Fibroblast of lung (primary cell): Measurements from ENCODE around the gene APOB. TPM values are rescaled to one million over a fixed set of nuclear protein-coding genes. Genes with fewer than 3 reads are reported as not detected.

ENCODE experiments used
- DNase-seq, 2 donors: peaks; one replicate each; pipeline versions ENCODE4 v3.0.0 to v3.0.0-alpha.2; 2010; ENCODE audit warnings: low read depth in 2 of 2
- H2AFZ ChIP-seq: 2 replicates; pipeline ENCODE4 v1.5.1; 2012; ENCODE audit warnings: low read length, control low read depth, inconsistent platforms
- H3K27ac ChIP-seq: 2 replicates; pipeline ENCODE4 v1.5.1; 2011; ENCODE audit warnings: low read length, control low read depth; ENCODE audit not compliant: insufficient read depth
- H3K27me3 ChIP-seq: 2 replicates; pipeline ENCODE4 v1.5.1; 2011; ENCODE audit warnings: mild to moderate bottlenecking, low read length; ENCODE audit not compliant: control insufficient read depth, insufficient read depth
- H3K36me3 ChIP-seq: 2 replicates; pipeline ENCODE4 v1.5.1; 2011; ENCODE audit warnings: low read length; ENCODE audit not compliant: control insufficient read depth, insufficient read depth
- H3K4me1 ChIP-seq: 2 replicates; pipeline ENCODE4 v1.5.1; 2011; ENCODE audit warnings: low read length; ENCODE audit not compliant: control insufficient read depth, insufficient read depth; ENCODE audit errors: extremely low read depth
- H3K4me2 ChIP-seq: 2 replicates; pipeline ENCODE4 v1.5.1; 2011; ENCODE audit warnings: low read length, control low read depth; ENCODE audit not compliant: insufficient read depth; ENCODE audit errors: extremely low read depth
- H3K4me3 ChIP-seq, 4 experiments: fragments of 200-600 bp in 1 of 4; sonication (generic) in 1 of 4; replicated peaks in 1 of 4; 2 replicates each; pipeline ENCODE4 v1.5.1; 2011 to 2016; ENCODE audit warnings: low read length in 4 of 4, low read depth in 3 of 4, mild to moderate bottlenecking in 3 of 4, control low read depth in 2 of 4, inconsistent platforms in 1 of 4, mixed read lengths in 1 of 4; ENCODE audit not compliant: insufficient read depth in 1 of 4; ENCODE audit errors: control extremely low read depth in 1 of 4
- H3K79me2 ChIP-seq: 2 replicates; pipeline ENCODE4 v1.5.1; 2012; ENCODE audit warnings: mild to moderate bottlenecking, low read length, inconsistent platforms; ENCODE audit not compliant: control insufficient read depth, insufficient read depth
- H3K9ac ChIP-seq: 2 replicates; pipeline ENCODE4 v1.5.1; 2011; ENCODE audit warnings: mild to moderate bottlenecking, low read length, control low read depth; ENCODE audit not compliant: insufficient read depth
- H3K9me3 ChIP-seq: 2 replicates; pipeline ENCODE4 v1.5.1; 2012; ENCODE audit warnings: low read depth, low read length; ENCODE audit not compliant: control insufficient read depth, insufficient read depth
- H4K20me1 ChIP-seq: 2 replicates; pipeline ENCODE4 v1.5.1; 2011; ENCODE audit warnings: low read length; ENCODE audit not compliant: control insufficient read depth, insufficient read depth; ENCODE audit errors: extremely low read depth
- EZH2 ChIP-seq: IDR thresholded peaks from 2 replicates; pipeline ENCODE4 v1.5.1; 2012; ENCODE audit warnings: low read length, control low read depth, mild to moderate bottlenecking; ENCODE audit errors: missing control alignments
- polyA plus RNA-seq, 2 donors: library from polyadenylated mRNA; depleted of rRNA in 1 of 2; stranded (reverse) in 1 of 2; unstranded in 1 of 2; fragments of >200 nt; gene quantifications; 2 replicates each; pipeline ENCODE4 v1.2.1, GENCODE V29; 2011 to 2012; ENCODE audit warnings: missing spikeins in 1 of 2
- total RNA-seq: library from RNA; depleted of rRNA; stranded (reverse); fragments of >200 nt; gene quantifications from 2 replicates; pipeline ENCODE4 v1.2.1, GENCODE V29; 2014
- TF ChIP-seq, protein P1 (sequence below), 2 donors: IDR thresholded peaks in 1 of 2; conservative IDR thresholded peaks in 1 of 2; 1 replicate in 1 of 2; 2 replicates in 1 of 2; pipeline ENCODE4 v1.5.1; 2011 to 2012; ENCODE audit warnings: low read length in 2 of 2, control low read depth in 1 of 2, inconsistent platforms in 1 of 2, low read depth in 1 of 2, mild to moderate bottlenecking in 1 of 2

The APOB gene
- total and polyA plus RNA-seq, 2 donors (not counting 1 experiment from before 2014, with no cell fraction given), result under 0.01 TPM; not detected in 1

DNA sequence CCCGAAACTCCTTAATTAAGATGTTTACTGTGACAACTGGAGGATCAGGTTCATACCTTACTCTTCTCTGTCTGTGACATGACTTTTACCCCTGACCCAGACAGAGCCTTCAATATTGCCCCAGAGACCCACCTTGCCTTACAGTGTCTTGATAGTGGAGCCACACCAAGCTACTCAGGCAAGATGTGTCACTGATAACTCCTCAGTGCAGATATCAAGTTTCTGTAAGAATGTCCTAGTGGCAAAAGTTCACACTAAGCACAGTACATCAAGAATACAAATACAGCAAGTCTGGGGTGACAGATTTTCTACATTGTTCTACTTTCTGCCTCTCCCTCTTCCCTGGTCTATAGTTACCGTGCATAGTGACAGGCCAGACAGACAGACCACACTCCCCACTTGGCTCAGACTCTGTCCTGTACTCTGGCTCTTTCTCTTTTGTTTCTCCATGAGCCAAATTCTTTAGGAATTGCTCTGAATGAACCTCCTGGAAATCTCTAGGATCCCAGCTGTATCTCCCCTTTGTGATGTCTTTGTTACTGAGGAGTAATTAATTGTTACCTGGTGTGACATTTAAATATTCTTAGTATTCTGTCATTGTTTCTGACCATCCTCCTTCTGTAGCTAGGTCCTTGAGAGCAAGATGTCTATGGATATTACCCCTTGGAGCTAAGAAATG is 24.1 kb upstream of the APOB start:
- no peaks in the 10 kb centered on the region for H3K9me3 ChIP-seq
- no peak for DNase-seq

DNA sequence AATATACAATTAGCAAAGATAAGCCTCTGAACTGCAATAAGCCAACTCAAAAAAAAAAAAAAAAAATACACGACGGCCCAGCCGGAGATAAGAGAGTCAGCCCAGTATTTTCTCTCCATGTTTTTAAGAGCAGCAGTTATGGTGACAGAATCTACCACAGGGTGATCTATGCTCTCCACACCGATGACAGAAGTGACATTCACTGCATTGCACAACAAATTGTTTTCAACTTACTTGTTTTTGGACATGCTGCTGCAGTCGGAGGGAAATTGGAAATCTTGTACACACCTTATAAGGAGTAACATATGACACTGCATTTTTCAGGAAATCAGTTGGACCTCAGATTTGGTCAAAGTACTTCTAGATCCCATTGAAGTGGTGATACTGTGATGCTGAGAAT is 23.3 kb upstream of the APOB start:
- Histone ChIP-seq H3K4me3 (no peak overlapping the region), H3K4me1 (no peaks in the 10 kb centered on the region)
- no peak for TF ChIP-seq EZH2
- TF ChIP-seq, protein P1, sequence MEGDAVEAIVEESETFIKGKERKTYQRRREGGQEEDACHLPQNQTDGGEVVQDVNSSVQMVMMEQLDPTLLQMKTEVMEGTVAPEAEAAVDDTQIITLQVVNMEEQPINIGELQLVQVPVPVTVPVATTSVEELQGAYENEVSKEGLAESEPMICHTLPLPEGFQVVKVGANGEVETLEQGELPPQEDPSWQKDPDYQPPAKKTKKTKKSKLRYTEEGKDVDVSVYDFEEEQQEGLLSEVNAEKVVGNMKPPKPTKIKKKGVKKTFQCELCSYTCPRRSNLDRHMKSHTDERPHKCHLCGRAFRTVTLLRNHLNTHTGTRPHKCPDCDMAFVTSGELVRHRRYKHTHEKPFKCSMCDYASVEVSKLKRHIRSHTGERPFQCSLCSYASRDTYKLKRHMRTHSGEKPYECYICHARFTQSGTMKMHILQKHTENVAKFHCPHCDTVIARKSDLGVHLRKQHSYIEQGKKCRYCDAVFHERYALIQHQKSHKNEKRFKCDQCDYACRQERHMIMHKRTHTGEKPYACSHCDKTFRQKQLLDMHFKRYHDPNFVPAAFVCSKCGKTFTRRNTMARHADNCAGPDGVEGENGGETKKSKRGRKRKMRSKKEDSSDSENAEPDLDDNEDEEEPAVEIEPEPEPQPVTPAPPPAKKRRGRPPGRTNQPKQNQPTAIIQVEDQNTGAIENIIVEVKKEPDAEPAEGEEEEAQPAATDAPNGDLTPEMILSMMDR (conservative IDR thresholded peaks at IDR 0.05 in 1 of 2, IDR thresholded peaks at IDR 0.05 in 1 of 2; ENCODE audit: low read depth in 1 of 2, low read length in 2 of 2), result no peak

More for the DNA sequence above, 24.1 kb upstream of the APOB start:
- H3K4me1 ChIP-seq, result no peaks in the 10 kb centered on the region
- no peak overlapping the region for H3K4me3 ChIP-seq
- no peaks in the 10 kb centered on the region for H3K36me3 ChIP-seq
- no peak overlapping the region for H2AFZ ChIP-seq
- H3K9ac ChIP-seq, result no peak overlapping the region
- no peak overlapping the region for H3K4me2 ChIP-seq
- TF ChIP-seq, protein P1 (conservative IDR thresholded peaks at IDR 0.05 in 1 of 2, IDR thresholded peaks at IDR 0.05 in 1 of 2; ENCODE audit: low read depth in 1 of 2, low read length in 2 of 2), result no peak
- TF ChIP-seq EZH2, result no peak
- H3K27me3 ChIP-seq, result no peaks in the 10 kb centered on the region
- H3K27ac ChIP-seq, result no peak overlapping the region
- H3K79me2 ChIP-seq, result no peaks in the 10 kb centered on the region
- H4K20me1 ChIP-seq, result no peaks in the 10 kb centered on the region

DNA sequence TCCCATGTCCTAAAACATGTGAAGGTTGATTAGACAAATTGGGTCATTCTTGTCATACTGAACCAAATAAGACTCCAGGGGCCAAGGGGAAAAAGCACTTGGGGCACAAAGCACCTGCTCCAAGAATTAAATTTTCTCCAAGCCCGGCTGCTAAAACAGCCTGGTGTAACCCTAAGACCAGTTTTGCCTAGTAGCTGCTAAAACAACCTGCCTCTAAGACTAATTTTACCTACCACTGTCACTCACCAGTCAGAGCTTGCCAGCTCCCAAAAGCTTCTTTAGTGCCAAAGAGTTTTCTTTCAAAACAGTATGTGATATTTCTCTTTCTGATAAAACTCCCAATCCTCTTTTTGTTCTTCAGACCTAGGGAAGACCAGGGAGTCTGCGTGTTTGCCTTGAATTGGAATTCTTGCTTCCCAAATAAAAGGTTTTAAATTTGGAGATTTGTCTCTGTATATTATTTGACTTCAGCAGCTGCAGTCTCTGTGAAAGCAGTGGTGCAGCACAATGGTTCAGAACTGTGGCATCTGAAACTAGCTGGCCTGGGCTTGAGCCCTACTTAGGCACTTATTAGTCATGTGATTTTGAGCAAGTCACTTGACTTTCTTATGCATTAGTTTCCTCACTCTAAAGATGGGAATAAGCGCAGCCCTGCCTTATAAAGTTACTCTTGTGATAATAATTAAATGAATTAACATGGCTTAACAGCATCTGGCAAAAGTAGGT is 16.2 kb upstream of the APOB start:
- no peak overlapping the region for H3K4me2 ChIP-seq
- H3K27ac ChIP-seq, result no peak overlapping the region
- H3K79me2 ChIP-seq, result no peaks in the 10 kb centered on the region
- no peaks in the 10 kb centered on the region for H3K9me3 ChIP-seq
- H3K9ac ChIP-seq, result no peak overlapping the region
- no peaks in the 10 kb centered on the region for H3K36me3 ChIP-seq
- H4K20me1 ChIP-seq, result no peaks in the 10 kb centered on the region
- DNase-seq, result no peak
- no peaks in the 10 kb centered on the region for H3K4me1 ChIP-seq
- H3K4me3 ChIP-seq, result no peak overlapping the region
- TF ChIP-seq EZH2, result no peak
- TF ChIP-seq, protein P1 (conservative IDR thresholded peaks at IDR 0.05 in 1 of 2, IDR thresholded peaks at IDR 0.05 in 1 of 2; ENCODE audit: low read depth in 1 of 2, low read length in 2 of 2), result no peak
- H2AFZ ChIP-seq, result no peak overlapping the region
- no peaks in the 10 kb centered on the region for H3K27me3 ChIP-seq

More for the DNA sequence above, 23.3 kb upstream of the APOB start:
- Histone ChIP-seq H3K4me2 (no peak overlapping the region), H2AFZ (no peak overlapping the region), H3K27ac (no peak overlapping the region), H3K9ac (no peak overlapping the region), H3K36me3 (no peaks in the 10 kb centered on the region), H3K79me2 (no peaks in the 10 kb centered on the region), H3K9me3 (no peaks in the 10 kb centered on the region), H3K27me3 (no peaks in the 10 kb centered on the region), H4K20me1 (no peaks in the 10 kb centered on the region)
- no peak for DNase-seq
